T-helper 1 cell treated with Interleukin-12 subunit alpha and Interleukin-12 subunit beta and Interleukin-4 antibody, amounts not matched to agents 30 ng/mL and 1 ng/mL, for 36 hours (primary cell): ENCODE measurements around the gene SERPINB2. TPM values are rescaled to one million over a fixed set of nuclear protein-coding genes. Genes with fewer than 3 reads are reported as not detected.
"Not testable (repeated sequence)": the region's sequence is repeated elsewhere in the genome, so short reads cannot be mapped to it uniquely, and the experiment has no call there.

ENCODE experiments used
- intact Hi-C: fragments of 100-400 bp; cut with micrococcal nuclease; formaldehyde crosslinking; loops from one replicate; pipeline ENCODE4 v1.15.1; 2024
- total RNA-seq: library from RNA; stranded (reverse); gene quantifications from 2 replicates; pipeline ENCODE4 v1.2.3, GENCODE V29; 2022

Gene SERPINB2
- total RNA-seq, 1 donor from 2014 or later, result not detected

GRCh38 chr18:63888470-63889190, 1.1 kb downstream of the SERPINB2 start:
- intact Hi-C loops, result no loop called here

GRCh38 chr18:63889626-63890025, 2.1 kb downstream of the SERPINB2 start:
- intact Hi-C loops, result no loop called here

DNA sequence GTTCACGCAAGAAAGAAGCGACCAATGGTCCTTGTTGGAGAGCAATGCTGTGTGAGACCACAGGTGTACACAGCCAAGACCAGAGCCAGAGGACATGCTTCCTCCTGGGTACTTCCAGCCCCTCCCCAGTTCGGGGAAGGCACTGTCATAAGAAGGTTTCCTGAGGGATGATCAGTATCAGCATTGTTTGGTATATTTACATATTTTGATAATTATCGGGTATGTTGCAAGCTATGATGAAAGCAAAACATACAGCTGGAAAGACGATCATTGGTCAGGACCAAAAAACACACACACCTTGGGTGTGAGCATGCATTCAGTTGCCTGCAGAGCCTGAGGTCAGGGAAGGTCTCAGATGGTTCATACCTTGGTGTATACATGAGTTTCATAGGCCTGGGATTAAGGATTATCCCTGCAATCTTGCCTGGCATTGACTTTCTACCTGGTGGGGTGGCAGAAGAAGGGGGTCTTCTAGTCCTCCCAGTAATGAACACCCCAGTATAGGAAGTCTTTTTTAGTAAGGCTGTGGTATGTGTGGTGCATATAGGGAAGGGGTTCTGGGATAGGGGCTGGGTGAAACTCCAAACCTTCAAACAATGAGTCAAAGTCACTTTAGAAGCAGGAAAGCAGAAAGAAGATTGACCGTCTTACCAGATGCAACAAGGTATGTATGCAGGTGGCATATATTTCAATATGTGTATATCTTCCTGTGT, 2.9 kb downstream of the SERPINB2 start:
- intact Hi-C loops, result no loop called here

DNA sequence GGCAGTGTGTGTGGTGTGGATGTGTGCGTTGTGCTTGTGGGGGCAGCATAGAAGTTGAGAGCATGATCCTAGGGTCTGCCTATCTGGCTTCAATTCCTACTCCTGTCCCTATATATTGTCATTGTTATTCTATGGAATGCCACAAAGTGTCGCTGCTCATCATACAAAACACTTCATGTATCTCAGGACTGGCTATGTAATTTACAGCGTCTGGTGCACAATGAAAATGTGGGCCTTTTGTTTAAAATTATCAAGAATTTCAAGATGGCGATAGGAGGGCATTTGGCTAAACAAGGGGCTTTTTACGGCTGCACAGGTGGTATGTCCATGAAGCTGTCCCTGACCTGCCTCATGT, 3.4 kb downstream of the SERPINB2 start:
- intact Hi-C loops, result loop anchor here (1.0 kb wide), 3 partner anchors 45 to 88 kb away; no protein-coding TSS in a partner anchor

DNA sequence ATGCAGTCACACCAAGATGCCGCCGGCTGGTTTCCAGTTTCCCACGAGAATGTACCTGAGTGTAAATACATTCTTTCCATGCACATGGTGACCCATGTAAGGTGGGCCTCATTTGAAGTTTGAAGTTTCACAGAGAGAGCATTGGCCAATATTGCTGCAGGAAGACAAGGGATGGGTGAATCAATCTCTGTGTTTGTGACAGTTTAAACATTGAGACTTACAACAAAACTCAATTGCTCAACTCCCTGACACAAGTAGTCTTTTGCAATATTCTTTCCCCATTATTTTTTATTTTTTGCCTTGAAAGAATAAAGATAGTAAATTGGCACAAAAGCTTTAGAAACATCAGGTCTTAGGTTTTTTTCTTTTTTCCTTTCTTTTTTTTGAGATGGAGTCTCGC, 5.1 kb downstream of the SERPINB2 start:
- intact Hi-C loops, result no loop called here

DNA sequence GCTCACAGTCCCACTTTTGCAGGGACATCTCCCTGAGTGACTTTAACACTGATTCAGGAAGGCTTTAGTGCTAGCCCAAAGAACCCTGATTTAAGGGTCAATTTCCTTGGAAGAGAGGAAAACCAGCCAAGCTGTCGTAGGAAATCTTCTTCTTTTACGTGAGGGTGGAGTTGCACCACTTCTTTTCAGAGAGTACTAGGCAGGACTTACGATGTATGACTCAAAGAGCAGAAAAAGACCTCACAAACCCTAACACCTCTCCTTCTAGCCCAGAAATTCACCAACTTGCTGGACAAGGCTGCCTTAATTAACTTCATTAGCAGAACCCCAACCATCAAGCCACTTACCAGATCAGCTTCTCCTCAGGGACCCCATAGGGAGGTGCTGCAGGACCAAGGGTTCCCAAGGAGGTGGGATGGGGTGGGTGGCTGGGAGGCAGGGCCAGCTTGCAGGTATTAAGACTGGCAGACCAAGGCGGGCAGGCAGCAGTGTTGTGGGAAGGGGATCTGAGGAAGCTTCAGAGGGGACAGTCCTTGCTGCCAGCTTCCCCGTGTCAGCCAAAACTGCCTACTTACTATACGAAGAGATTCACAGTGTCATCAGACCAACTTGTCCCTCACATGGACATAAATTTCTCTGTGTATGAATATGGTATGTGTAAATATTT, 6.7 kb downstream of the SERPINB2 start:
- intact Hi-C loops, result no loop called here

DNA sequence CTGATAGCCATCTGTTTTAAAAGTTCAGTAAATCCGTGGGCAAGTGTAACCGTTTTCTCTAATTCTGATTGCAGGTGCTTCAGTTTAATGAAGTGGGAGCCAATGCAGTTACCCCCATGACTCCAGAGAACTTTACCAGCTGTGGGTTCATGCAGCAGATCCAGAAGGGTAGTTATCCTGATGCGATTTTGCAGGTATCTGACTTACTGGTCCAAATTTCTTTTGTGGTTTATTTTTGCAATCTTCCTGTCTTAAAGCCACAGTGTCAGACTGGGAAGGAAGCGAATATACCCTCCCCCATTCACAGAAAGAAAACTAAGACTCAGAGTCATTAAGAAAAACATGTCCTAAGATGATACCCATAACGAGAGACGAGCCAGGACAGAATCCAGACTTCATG, 7.7 kb downstream of the SERPINB2 start:
- intact Hi-C loops, result no loop called here

DNA sequence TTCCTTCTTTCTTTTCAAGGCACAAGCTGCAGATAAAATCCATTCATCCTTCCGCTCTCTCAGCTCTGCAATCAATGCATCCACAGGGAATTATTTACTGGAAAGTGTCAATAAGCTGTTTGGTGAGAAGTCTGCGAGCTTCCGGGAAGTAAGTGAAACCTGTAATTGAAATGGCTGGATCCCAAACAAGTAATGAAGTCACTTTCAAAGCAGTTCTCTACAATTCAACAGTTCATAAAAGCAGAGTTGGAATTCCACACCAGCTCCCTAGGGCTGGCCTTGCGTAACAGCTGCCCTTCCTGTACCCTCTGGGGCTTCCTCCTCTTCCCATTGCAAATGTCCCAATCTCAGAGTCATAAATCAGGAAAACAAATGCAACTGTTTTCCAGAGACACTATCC, 9.6 kb downstream of the SERPINB2 start:
- intact Hi-C loops, result no loop called here

- intact Hi-C loops, result no loop called here
These were observed 11.7 kb downstream of the SERPINB2 start for GRCh38 chr18:63899206-63899605.

GRCh38 chr18:63903851-63904570, 16.5 kb downstream of the SERPINB2 start:
- intact Hi-C loops, result no loop called here

DNA sequence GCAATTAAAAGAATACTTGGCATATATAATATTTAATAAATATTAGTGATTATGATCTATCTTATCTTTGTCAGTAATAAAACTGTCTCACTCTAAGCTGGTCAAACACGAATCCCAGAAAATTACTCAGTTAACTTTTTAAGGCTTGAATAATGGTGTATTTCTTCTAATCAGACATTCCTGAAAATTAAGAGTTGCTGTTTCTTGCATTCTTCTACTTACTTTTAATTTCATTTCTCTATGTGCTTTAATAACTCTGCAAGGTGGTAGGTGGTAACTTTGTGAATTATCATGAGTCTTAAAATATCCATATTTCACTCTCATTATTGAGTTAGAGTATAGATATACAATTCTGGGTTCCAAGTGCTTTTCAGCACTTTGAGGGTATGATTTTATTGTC, 17.2 kb downstream of the SERPINB2 start:
- intact Hi-C loops, result no loop called here

- intact Hi-C loops, result no loop called here
These were observed 17.9 kb downstream of the SERPINB2 start for GRCh38 chr18:63905361-63905760.

DNA sequence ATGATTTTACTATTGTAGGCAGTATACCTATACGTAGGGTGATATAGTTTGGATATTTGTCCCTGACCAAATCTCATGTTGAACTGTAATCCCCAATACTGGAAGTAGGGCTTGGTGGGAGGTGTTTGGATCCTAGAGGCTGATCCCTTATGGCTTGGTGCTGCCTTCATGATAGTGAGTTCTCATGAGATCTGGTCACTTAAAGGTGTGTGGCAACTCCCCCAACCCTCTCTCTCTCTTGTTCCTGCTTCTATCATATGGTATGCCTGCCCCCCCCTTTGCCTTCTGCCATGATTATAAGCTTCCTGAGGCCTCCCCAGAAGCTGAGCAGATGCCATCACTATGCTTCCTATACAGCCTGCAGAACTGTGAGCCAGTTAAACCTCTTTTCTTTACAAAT, 18.6 kb downstream of the SERPINB2 start:
- intact Hi-C loops, result no loop called here

- intact Hi-C loops, result no loop called here
These were observed 20.2 kb downstream of the SERPINB2 start, which contains the start of gene SERPINB10 for GRCh38 chr18:63907664-63908063. TSS of gene SERPINB10 (plus strand) at chr18:63907958. CDS start at chr18:63915511, 7,553 bp downstream.

GRCh38 chr18:63908858-63909257, 21.4 kb downstream of the SERPINB2 start:
- intact Hi-C loops, result no loop called here

DNA sequence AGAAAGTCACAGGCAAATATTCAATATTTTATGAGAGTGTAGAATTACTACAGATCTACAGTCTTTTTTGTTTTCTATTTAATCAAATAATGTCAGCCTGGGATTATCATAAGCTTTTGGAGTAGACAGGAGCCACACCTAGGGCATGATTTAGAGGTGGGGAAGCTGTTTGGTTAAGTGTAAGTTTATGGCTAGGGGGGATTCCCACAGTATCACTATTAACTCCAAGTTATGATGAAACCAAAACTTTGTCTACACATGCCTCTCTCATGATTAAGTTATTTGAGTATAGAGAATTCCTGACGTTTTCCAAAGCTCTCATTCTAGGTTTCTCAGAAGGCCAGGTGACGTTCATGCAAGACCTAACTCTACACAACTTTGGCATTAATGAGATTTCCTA, 22.4 kb downstream of the SERPINB2 start:
- intact Hi-C loops, result no loop called here

DNA sequence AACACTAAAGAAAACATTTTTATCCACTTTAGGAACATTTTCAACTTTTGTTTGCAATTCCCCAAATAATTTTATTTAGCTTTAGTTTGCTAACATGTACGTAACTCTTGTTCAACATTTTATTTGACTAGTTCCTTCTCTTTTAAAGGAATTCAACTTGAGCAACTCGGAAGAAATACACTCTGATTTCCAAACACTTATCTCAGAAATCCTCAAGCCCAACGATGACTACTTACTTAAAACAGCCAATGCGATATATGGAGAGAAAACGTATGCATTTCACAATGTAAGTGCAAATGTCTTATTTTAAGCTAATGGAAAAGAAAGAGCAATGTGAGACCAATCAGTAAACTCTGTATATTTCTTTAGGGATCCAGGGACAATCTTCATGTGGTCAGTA, 30.3 kb downstream of the SERPINB2 start:
- intact Hi-C loops, result no loop called here

- intact Hi-C loops, result no loop called here
These were observed 34.5 kb downstream of the SERPINB2 start for GRCh38 chr18:63922049-63922448.

- intact Hi-C loops, result no loop called here
These were observed 37.0 kb downstream of the SERPINB2 start for GRCh38 chr18:63924551-63924950.

- intact Hi-C loops, result no loop called here
These were observed 40.8 kb downstream of the SERPINB2 start for GRCh38 chr18:63928331-63928730.

GRCh38 chr18:63929369-63929768, 41.9 kb downstream of the SERPINB2 start:
- intact Hi-C loops, result not testable (repeated sequence)
